PC-3 (cell line): Measurements from ENCODE around the gene ETV6. TPM values are rescaled to one million over a fixed set of nuclear protein-coding genes. Genes with fewer than 3 reads are reported as not detected.

Experiments used
- ATAC-seq: fragments of 200-7000 bp; cut with Tn5 transposase; 2 replicates; pipeline ENCODE4 v1.9.1; 2020; ENCODE audit warnings: mild to moderate bottlenecking, moderate library complexity
- BruUV-seq: library from RNA; stranded (reverse); fragments of 400-500 nt; replicated peaks from 2 replicates; lab custom pipeline; 2021; lab: Mats Ljungman, UMichigan
- CTCF ChIA-PET: fragments of 300-600 bp; sonication (Branson Sonifier 250); formaldehyde crosslinking; loops from one replicate; lab custom pipeline; 2022; ENCODE audit warnings: antibody characterized with exemption; lab: Charles Lee
- POLR2A ChIA-PET: fragments of 300-600 bp; sonication (Branson Sonifier 250); formaldehyde crosslinking; loops from one replicate; lab custom pipeline; 2022; ENCODE audit warnings: antibody characterized with exemption; ENCODE audit not compliant: unreplicated experiment; lab: Charles Lee
- DNase-seq: peaks from one replicate; pipeline ENCODE4 v3.0.0-alpha.2; 2015
- H2AFZ ChIP-seq: fragments of 300-600 bp; sonication (generic); 2 replicates; pipeline ENCODE4 v1.6.0; 2016; ENCODE audit warnings: antibody characterized with exemption, low read length
- H3F3A ChIP-seq: fragments of 300-600 bp; sonication (generic); one replicate; pipeline ENCODE4 v1.6.0; 2017; ENCODE audit warnings: antibody characterized with exemption, low read length, control low read depth, mild to moderate bottlenecking; ENCODE audit not compliant: unreplicated experiment
- H3K27ac ChIP-seq: fragments of 300-600 bp; sonication (generic); 2 replicates; pipeline ENCODE4 v1.5.1; 2016; ENCODE audit warnings: mild to moderate bottlenecking, low read length
- H3K27me3 ChIP-seq: fragments of 300-600 bp; sonication (generic); 2 replicates; pipeline ENCODE4 v1.6.1; 2016; ENCODE audit warnings: low read length, mixed read lengths
- H3K36me3 ChIP-seq: fragments of 300-600 bp; sonication (generic); 2 replicates; pipeline ENCODE4 v1.6.1; 2016; ENCODE audit warnings: low read depth, mixed run types, low read length, mixed read lengths
- H3K4me1 ChIP-seq: fragments of 300-600 bp; sonication (generic); 2 replicates; pipeline ENCODE4 v1.5.1; 2016; ENCODE audit warnings: low read length; ENCODE audit not compliant: insufficient read depth
- H3K4me2 ChIP-seq: fragments of 300-600 bp; sonication (generic); 2 replicates; pipeline ENCODE4 v1.6.0; 2016; ENCODE audit warnings: low read length
- H3K4me3 ChIP-seq: fragments of 300-600 bp; sonication (generic); 2 replicates; pipeline ENCODE4 v1.5.1; 2016; ENCODE audit warnings: mild to moderate bottlenecking, low read length, mixed read lengths
- H3K79me2 ChIP-seq: fragments of 300-600 bp; sonication (generic); 2 replicates; pipeline ENCODE4 v1.6.1; 2017; ENCODE audit warnings: low read length, mixed read lengths
- H3K9ac ChIP-seq: fragments of 300-600 bp; sonication (generic); 2 replicates; pipeline ENCODE4 v1.6.0; 2016; ENCODE audit warnings: mild to moderate bottlenecking, low read length
- H3K9me2 ChIP-seq: fragments of 300-600 bp; sonication (generic); replicated peaks from 2 replicates; pipeline ENCODE4 v1.6.1; 2016; ENCODE audit warnings: mixed run types, low read length, mixed read lengths
- H3K9me3 ChIP-seq: fragments of 300-600 bp; sonication (generic); 2 replicates; pipeline ENCODE4 v1.6.1; 2016; ENCODE audit warnings: low read length, mixed read lengths
- H4K20me1 ChIP-seq: fragments of 300-600 bp; sonication (generic); 2 replicates; pipeline ENCODE4 v1.6.1; 2016; ENCODE audit warnings: low read length, mixed read lengths
- EZH2 ChIP-seq: fragments of 300-600 bp; sonication (generic); IDR thresholded peaks from one replicate; pipeline ENCODE4 v1.6.1; 2017; ENCODE audit warnings: antibody characterized with exemption, mild to moderate bottlenecking, low read length; ENCODE audit not compliant: unreplicated experiment
- EZH2phosphoT487 ChIP-seq: fragments of 300-600 bp; sonication (generic); IDR thresholded peaks from 2 replicates; pipeline ENCODE4 v1.6.1; 2018; ENCODE audit warnings: mild to moderate bottlenecking, antibody characterized with exemption, low read length, borderline replicate concordance
- intact Hi-C: fragments of 100-400 bp; cut with micrococcal nuclease; formaldehyde crosslinking; loops from 2 replicates; pipeline ENCODE4 v1.9.0; 2023
- total RNA-seq: library from RNA; depleted of rRNA; stranded (reverse); fragments of >200 nt; gene quantifications from 2 replicates; pipeline ENCODE4 v1.2.3, GENCODE V29; 2014
- TF ChIP-seq, protein P1 (sequence below): fragments of 300-600 bp; sonication (generic); conservative IDR thresholded peaks from 2 replicates; pipeline ENCODE4 v1.5.1; 2017; ENCODE audit warnings: antibody characterized with exemption, low read depth, mild to moderate bottlenecking, low read length

Gene ETV6
- total RNA-seq, 1 experiment from 2014 or later, result 5.0 TPM

DNA sequence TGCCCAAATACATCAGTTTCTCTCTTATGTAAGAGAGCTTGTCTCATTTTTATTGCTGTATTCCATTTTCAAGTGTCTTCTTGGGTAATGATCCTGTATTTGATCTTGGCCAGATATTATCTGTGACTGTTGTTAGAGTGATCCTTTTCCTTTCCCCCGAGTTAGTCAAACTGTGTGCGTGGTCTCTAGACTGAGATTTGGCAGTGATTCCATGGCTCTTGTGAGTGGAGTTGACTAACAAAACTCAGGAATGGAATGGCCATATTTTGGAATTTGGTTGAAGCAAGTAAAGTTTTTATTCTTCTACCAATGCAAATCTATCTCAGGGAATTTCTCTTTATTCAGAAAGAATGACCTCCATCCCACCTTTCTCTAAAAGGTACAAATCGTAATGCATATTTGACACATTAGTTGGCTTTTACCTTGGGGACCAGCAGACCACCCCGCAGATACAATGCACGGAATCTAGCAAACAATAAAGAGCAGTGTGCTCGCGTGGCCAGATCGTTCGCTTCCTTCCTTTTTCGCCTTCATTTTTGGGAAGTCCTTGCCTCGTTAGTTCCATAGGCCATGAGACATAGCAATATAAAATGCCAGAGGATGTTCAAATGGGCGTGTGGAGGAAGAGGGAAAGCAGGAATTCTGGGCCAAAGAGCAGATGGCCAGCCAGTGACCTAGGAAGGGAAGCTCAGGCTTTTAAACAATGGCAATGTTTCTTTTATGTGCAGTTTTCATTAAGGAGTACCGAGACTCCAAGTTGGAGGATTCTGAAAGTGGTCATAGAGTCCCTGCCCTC is 24.4 kb downstream of the ETV6 start:
- Histone ChIP-seq H3K27ac (no peak overlapping the region), H3K36me3 (no peaks in the 10 kb centered on the region), H3K4me3 (no peak overlapping the region), H3F3A (no peaks in the 10 kb centered on the region), H3K9me3 (no peaks in the 10 kb centered on the region), H3K79me2 (no peaks in the 10 kb centered on the region), H3K27me3 (no peaks in the 10 kb centered on the region), H3K9me2 (no peaks in the 10 kb centered on the region), H3K4me1 (no peaks in the 10 kb centered on the region), H3K4me2 (no peak overlapping the region), H4K20me1 (no peaks in the 10 kb centered on the region), H3K9ac (no peak overlapping the region), H2AFZ (no peak overlapping the region)
- TF ChIP-seq EZH2phosphoT487 (no peak), EZH2 (no peak)
- TF ChIP-seq, protein P1, sequence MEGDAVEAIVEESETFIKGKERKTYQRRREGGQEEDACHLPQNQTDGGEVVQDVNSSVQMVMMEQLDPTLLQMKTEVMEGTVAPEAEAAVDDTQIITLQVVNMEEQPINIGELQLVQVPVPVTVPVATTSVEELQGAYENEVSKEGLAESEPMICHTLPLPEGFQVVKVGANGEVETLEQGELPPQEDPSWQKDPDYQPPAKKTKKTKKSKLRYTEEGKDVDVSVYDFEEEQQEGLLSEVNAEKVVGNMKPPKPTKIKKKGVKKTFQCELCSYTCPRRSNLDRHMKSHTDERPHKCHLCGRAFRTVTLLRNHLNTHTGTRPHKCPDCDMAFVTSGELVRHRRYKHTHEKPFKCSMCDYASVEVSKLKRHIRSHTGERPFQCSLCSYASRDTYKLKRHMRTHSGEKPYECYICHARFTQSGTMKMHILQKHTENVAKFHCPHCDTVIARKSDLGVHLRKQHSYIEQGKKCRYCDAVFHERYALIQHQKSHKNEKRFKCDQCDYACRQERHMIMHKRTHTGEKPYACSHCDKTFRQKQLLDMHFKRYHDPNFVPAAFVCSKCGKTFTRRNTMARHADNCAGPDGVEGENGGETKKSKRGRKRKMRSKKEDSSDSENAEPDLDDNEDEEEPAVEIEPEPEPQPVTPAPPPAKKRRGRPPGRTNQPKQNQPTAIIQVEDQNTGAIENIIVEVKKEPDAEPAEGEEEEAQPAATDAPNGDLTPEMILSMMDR, result no peak
- ATAC-seq, result no peak
- DNase-seq, result no peak
- intact Hi-C loops, result no loop called here
- POLR2A ChIA-PET, result no interaction called here
- CTCF ChIA-PET, result no interaction called here
- BruUV-seq, result no TSS peak

DNA sequence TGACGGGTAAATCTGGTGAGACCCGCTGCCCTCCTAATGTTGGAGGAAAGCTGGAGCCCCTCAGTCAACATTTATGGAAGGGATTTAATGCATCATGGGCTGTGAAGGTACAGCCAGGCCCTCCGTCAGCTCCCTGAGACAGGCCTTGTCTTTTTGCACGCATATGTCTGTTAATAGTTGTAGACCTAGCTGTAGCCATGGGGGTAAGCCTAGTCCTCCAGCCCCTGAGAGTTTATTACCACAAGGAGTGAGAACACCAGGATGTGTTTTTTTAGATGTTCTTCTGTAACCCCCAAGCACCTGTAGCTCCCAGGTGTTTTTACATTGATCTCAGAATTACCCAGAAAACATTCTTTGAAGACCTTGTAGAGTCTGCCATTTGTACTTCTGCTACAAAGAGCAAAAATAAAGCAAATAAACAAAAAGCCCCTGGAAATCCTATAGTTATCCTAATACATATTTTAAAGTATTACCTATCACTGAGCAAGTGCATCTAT is 25.5 kb downstream of the ETV6 start:
- Histone ChIP-seq H3K27me3 (no peaks in the 10 kb centered on the region), H3K36me3 (no peaks in the 10 kb centered on the region), H4K20me1 (no peaks in the 10 kb centered on the region), H3K4me2 (no peak overlapping the region), H3K9me3 (no peaks in the 10 kb centered on the region), H3F3A (no peaks in the 10 kb centered on the region), H3K4me3 (no peak overlapping the region), H3K27ac (no peak overlapping the region), H3K9ac (no peak overlapping the region), H3K9me2 (no peaks in the 10 kb centered on the region), H3K79me2 (no peaks in the 10 kb centered on the region), H3K4me1 (no peaks in the 10 kb centered on the region), H2AFZ (no peak overlapping the region)
- ATAC-seq (no peak), DNase-seq (no peak)
- intact Hi-C loops, result no loop called here
- ChIA-PET CTCF (no interaction called here), POLR2A (no interaction called here)
- TF ChIP-seq EZH2 (no peak), EZH2phosphoT487 (no peak)
- TF ChIP-seq, protein P1, result no peak
- no TSS peak for BruUV-seq

DNA sequence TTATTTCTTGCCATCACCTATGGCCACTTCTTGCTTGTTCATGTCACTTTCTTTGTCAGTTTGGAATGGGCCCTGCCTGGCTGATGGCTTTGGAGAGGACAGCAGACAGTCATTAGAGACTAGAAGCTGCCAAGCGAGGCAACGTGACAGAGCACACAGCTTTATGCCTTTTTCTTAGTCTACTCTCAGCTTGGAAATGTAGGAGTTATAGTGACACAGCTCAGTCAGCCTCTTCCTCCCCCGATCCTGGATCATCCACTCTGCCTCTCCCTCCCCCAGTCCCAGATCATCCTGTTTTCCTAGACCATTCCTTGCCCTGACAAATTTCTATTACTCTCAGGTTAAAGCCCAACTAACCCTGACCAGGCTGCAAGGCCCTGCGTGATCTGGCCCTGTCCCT is 26.6 kb downstream of the ETV6 start:
- Histone ChIP-seq H3F3A (no peaks in the 10 kb centered on the region), H3K4me3 (no peak overlapping the region), H3K9me3 (no peaks in the 10 kb centered on the region), H4K20me1 (no peaks in the 10 kb centered on the region), H3K4me2 (no peak overlapping the region), H3K9me2 (no peaks in the 10 kb centered on the region), H2AFZ (no peak overlapping the region), H3K36me3 (no peaks in the 10 kb centered on the region), H3K79me2 (no peaks in the 10 kb centered on the region), H3K9ac (no peak overlapping the region), H3K4me1 (no peaks in the 10 kb centered on the region), H3K27ac (no peak overlapping the region), H3K27me3 (no peaks in the 10 kb centered on the region)
- CTCF ChIA-PET, result no interaction called here
- BruUV-seq, result no TSS peak
- TF ChIP-seq EZH2 (no peak), EZH2phosphoT487 (no peak)
- TF ChIP-seq, protein P1, result no peak
- intact Hi-C loops, result no loop called here
- ATAC-seq (no peak), DNase-seq (no peak)
- POLR2A ChIA-PET, result no interaction called here
